ENCODE measurements around the gene FBXW7.

Gene FBXW7

DNA sequence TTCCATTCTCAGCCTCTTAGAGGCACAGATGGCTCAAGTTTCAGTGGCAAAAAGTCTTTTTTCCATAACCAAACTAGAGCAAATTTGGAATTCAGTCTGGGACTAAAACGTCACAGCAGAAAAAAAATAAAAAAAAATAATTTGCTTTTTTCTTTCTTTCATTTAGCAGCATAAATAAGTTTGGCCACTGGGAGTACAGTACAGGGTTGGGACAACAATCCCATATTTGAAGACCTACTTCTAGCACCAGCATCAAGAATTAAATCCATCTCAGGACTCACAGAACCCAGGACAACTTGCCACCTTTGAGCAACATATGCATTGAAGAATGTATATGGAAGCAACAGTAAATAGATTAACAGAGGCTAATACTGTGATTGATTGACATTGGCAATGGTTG lies 214.0 kb downstream of the FBXW7 start:
- DNase-seq = no peak

DNA sequence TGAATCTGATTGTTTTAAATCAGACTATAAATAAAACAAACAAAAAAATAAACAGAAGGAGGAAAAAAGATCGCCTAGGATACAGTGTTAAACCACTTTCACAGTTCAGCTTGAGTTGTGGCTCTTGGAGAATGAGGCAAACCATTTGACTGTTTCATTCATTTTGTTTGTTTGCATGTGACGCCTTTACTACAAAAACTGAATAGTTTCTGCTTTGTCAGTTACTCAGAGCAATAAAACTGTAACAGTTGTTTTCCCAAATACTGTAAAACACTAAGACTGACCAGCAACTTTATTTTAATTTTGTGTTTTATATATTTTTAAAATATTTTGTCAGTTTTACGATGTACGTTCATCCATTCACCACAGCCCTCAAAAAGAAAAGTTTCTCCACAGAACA lies 214.5 kb downstream of the FBXW7 start:
- DNase-seq = no peak

- peak; percentile 33 for DNase-seq
Measured at GRCh38 chr4:152316969-152317368, 218.9 kb downstream of the FBXW7 start.

DNA sequence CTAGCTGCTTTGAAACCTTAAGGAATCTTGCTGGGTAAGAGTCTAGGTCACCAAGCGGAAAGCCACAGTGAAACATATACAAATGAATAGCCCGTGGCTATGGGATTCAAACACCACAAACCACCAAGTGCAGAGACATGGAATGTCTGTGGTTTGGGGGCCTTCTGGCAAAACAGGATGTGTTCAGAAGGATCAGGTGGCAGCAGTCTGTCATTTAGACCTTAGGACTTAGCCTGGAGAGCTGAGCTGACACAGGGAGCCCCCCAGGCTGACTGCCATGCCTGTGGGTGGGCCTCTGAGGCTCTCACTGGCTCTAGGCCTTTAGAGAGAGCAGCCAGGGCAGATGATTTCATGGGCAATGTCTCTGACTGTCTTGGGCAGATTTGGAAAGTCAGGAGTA lies 225.6 kb downstream of the FBXW7 start:
- DNase-seq = peak; percentile 10

DNA sequence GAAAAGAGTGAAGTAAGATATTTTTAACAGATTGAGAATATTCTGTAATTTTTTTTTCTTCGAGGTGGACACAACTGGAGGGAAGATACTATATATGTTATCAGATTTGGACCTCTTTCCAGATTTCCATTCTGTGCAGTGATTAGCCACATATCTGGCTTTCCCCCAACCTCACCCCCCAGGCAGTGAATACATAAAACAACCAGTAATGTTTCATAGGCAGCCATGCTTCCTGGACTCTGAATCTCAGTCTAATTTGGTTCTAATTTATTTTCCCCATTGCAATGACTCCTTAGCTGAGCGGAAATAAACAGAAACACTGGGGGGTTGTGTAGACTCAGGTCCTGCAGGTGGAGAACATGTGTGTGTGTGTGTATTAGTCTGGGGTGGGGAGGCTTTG lies 226.5 kb downstream of the FBXW7 start:
- DNase-seq = peak; percentile 18

GRCh38 chr4:152308951-152309350 lies 226.9 kb downstream of the FBXW7 start:
- peak; percentile 90 for DNase-seq

DNA sequence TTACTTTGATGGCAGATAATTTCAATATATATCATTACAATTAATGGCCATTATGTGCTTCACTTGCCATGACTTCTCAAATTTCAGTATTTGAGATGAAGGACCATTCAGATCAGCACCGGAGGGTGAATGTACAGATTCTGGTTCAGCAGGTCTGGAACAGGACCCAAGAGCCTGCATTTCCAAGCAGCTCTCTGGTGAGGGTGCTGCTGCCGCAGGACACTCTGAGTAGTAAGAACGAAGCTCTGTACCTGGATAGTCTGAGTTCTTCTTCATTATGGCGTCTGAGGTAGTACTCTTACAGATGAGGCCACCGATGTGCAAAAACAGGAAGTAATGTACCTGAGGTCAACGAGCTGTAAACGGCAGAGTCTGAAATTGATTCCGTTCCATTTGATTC lies 228.2 kb downstream of the FBXW7 start:
- DNase-seq = no peak

GRCh38 chr4:152306541-152306940 lies 229.4 kb downstream of the FBXW7 start:
- no peak for DNase-seq

- no peak for DNase-seq
Measured at GRCh38 chr4:152304220-152304619, 231.7 kb downstream of the FBXW7 start.

GRCh38 chr4:152301381-152301780 lies 234.5 kb downstream of the FBXW7 start:
- no peak for DNase-seq

DNA sequence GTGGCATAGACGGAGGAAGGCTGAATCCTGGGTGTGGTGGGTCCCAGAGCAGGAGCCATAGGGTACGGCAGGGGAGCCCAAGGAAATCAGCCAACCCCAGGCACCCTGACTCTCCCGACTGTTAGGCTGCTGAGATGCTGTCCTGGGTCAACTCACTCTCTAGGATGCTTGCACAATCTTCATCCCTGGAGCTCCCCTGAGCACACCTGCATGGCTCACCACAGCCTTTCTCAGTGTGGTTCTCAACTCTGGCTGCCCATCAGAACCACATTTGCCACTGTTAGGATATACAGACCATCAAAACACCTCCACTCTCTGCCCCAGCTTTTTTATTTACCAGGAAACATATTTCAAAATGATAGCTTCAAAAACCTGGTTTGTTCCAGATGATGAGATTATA lies 236.3 kb downstream of the FBXW7 start:
- no peak for DNase-seq

DNA sequence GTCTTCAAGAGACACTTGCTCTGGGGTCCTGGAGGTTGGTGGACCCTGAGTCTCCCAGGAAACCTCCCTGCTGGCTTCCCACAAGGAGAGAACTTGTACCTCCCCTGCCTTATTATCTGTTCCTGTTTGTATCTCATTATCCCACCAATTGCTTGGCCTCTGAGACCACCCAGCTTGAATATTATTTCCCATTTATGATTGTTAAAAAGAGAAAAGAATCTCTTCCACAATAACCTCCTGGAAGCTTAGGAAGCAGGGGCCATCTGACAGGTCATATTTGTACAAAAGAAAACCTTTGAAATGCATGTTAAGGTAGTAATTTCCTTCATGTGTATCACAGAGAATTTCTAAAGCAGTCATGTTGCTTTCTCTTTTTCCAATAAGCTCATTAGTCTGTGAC lies 239.5 kb downstream of the FBXW7 start:
- DNase-seq = no peak

DNA sequence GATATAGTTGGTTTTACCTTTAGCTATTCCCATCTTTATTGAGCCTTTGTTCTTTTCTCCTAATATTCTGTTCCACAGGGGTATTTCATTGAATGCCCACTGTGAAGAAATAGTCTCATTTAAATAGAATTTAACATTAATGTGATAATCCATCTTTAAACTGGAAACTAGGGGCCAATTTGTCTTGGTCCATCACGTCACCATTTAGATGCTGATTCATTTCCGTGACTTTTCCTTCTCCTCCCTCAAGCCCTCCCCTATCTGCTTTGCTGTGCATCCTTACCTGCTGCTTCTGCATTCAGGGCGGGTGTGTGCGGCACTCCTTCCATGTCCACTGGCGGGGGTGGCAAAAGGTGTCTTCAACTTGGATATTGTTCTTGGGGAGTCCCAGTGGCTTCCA lies 241.1 kb downstream of the FBXW7 start:
- DNase-seq = no peak

GRCh38 chr4:152294331-152294730 lies 241.6 kb downstream of the FBXW7 start:
- DNase-seq = no peak

DNA sequence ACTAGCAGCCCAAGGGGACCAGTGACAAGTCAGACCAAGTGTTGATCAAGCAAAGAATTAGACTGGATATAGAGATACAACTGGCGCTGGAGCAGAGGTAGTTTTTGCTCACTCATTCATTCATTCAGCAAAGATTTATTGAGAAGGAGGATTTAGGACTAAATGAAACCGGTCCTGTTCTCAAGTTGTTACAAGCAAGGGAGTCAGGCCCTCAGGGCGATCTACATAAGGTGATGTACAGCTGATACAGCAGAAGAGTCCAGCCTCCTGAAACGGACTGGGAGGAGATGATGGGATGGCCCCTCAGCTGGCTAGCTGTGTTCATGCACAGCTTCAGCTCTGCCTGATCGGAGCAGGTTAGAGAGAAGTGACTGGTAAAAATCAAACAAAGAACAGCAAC lies 242.4 kb downstream of the FBXW7 start:
- no peak for DNase-seq

DNA sequence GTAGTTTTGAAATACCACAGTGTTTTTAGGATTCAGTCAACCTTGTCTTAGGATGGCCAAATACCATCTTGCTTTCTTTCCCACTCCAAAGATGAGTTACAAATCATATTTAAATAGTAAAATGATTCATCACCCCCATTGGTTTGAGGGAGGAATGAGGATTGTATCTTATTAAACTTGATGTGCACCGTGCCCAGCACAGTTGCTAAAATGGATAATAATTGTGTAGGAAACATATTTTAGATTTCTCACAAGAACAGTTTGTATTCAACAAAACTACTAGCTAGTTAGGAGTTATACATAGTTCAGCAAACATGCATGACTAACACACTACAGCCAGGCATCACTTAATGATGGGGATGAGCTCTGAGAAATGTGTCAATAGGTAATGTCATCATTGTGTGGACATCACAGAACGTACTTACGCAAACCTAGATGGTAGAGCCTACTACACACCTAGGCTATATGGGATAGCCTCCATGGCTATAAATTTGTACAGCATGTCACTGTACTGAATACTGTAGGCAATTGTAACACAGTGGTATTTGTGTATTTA lies 245.4 kb downstream of the FBXW7 start:
- no peak for DNase-seq

DNA sequence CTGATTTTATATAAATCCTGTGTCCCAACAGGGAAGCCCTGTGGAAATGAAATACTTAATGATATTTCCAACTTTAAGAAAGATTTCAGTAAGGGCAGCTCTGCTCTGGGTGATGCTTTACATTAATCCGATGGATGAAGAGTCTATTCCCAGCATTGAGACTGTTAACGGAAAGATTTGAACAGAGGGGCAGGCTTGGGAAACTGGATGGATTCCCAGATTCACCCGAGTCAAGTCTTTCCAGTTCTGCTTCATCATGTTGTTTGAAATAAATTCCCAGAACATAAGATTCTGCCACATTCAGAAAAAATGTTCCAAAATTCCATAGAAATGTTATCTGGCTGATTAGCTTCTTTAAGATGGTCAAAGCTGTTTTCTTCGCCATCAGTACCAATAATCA lies 246.0 kb downstream of the FBXW7 start:
- no peak for DNase-seq

GRCh38 chr4:152289541-152289940 lies 246.4 kb downstream of the FBXW7 start:
- DNase-seq = no peak

- DNase-seq = no peak
Measured at GRCh38 chr4:152283801-152284470, 252.0 kb downstream of the FBXW7 start.

DNA sequence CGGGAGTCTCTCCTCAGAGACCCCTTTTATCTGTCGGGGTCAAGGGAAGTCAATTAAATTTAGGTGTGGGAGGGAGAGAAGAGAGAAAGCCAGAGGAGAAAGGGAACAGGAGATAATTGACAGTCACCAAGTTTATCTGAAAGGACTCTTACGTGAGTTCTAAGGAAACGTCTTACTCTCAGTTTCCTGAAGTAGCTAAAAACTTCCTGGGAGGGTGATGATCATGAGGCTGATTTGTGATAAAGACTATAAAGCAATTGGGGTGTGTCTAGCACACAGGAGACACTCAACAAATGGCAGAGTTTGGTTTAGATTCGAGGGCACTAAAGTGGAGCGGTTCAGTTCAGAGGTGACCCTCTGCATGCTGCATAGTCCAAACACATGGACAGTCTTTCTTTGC lies 254.1 kb downstream of the FBXW7 start:
- no peak for DNase-seq

DNA sequence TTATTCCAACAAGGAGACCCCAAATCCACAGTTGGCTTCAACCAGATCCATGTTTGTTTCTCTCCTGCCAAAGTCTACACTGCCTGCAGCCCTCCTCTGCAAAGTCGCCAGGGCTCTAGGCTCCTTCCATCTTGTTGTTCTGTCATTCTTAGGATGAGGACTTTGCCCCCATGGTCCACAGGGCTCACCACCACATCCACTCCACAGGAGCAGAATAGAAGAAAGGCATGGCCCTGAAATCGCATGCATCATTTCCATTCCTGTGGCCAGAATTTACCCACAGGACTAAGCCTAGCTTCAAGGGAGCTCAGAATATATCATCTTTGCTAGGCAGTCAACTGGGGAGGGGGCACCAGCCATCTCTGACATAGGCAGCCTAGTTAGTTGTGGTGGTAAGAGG lies 254.7 kb downstream of the FBXW7 start:
- no peak for DNase-seq

DNA sequence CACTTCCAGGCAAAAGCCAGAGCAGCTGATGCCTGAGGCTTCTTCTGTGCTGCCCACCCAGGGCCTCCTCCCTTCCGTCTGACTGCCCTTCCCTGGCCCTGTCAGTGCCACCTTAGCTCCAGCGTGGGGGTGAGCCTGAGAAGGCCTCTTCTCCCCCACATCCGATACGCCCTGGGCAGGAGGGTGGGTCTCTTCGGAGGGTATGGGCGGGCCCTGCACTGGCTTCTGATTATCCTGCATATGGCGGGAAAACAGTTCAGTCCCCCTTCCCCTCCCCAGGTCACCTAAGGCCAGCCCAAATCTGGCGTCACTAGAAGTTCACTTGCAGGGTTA lies 256.7 kb downstream of the FBXW7 start:
- no peak for DNase-seq

DNA sequence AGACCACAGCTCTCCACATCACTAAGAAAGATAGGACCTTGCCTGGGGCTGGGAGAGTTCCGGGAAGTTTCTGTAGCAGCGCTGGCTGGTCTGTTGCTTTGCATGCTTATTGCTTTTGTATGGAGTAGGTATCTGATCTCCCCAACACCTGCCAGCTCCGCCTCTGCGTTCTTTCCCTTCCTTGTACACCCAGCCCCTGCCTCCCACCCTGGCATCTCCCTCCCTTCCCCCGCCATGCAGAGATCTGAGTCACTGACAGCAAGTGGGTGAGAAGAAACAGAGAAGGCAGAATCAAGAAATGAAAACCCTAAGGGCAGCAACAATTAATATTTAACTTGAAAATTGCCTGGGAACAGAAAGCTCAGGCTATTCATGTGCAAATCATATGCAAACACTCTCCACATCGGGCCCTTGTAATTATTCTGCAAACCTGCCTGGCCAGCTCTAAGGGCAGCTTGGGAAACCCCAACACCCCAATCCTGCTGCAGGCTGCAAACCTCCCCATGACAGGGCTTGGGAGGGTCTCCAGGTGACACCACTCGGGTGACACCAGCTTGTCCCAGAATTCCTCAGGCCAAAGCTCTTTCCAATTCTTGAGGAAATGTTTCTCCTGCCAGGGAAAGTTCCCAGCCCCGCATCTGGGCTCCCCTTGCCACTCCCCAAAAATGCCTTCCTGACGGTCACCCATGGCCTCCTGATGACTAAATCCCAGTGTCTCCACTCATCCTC lies 257.2 kb downstream of the FBXW7 start:
- peak; percentile 40 for DNase-seq

DNA sequence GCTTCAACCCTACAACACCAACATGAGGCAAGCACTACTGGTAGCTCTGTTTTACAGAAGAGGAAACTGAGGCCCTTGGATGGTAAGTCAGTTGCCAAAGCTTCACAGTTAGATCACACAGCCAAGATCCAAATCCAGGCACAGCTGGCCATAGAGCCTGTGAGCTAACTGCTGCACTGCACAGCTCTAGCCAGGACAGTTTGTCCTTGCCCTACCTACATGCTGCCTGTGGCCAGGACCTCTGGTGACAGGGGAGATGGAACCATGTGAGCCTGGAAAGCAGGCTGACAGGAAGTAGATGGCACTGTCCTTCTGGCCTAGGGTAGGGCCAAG lies 257.8 kb downstream of the FBXW7 start:
- DNase-seq = no peak

DNA sequence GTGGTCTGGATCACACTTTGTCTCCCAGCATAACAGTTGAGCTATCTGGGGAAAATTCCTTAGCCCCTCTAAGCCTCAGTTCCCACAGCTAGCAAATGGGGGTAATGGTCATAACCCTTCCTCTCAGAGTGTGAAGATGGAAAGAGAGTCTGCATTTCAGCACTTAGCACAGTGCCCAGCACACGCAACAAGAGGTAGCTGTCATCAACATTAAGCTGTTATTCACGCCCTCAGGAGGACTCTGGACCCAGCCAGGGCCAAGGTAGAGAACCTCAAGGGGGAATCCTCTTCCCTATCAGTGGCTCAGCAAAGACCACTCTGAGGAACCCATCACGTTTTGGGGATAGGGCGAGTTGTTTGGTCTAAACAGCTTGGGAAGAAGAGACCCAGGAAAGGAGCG lies 258.6 kb downstream of the FBXW7 start:
- DNase-seq = no peak

Measured in NCI-H2029 (cell line).